ENCODE measurements around the gene CNGA4.

GRCh38 chr11:6194065-6194581, 44.8 kb upstream of the CNGA4 start:
- TF ChIP-seq CTCF (IDR thresholded peaks at IDR 0.05) = no peak
- no peak for TF ChIP-seq EZH2 (IDR thresholded peaks at IDR 0.05; ENCODE audit: borderline replicate concordance, insufficient read depth, low read depth, low read length, poor library complexity, severe bottlenecking)

All from B cell (primary cell).